CD4-positive, alpha-beta memory T cell (primary cell): ENCODE results near the gene SPEN. TPM values are rescaled to one million over a fixed set of nuclear protein-coding genes. Genes with fewer than 3 reads are reported as not detected.
"Not testable (repeated sequence)": the region's sequence is repeated elsewhere in the genome, so short reads cannot be mapped to it uniquely, and the experiment has no call there.

Experiments used
- CTCF ChIA-PET: fragments of 350-600 bp; sonication (Branson Sonifier 250); formaldehyde crosslinking; loops from one replicate; lab custom pipeline; 2021; ENCODE audit warnings: inconsistent platforms; ENCODE audit not compliant: partially characterized antibody; lab: Charles Lee
- POLR2A ChIA-PET: fragments of 350-600 bp; sonication (Branson Sonifier 250); formaldehyde crosslinking; loops from one replicate; lab custom pipeline; 2021; ENCODE audit not compliant: partially characterized antibody; lab: Charles Lee
- DNase-seq, 5 donors: peaks; one replicate each; pipeline versions ENCODE4 v3.0.0 to v3.0.0-alpha.2; 2020 to 2022; ENCODE audit warnings: mixed read lengths in 1 of 5
- H3K27ac ChIP-seq: one replicate; pipeline ENCODE4 v1.7.0; 2013; ENCODE audit warnings: low read depth, low read length
- H3K27me3 ChIP-seq: 2 replicates; pipeline ENCODE4 v1.7.0; 2013; ENCODE audit warnings: mild to moderate bottlenecking, low read length, moderate library complexity; ENCODE audit not compliant: insufficient read depth
- H3K36me3 ChIP-seq: 2 replicates; pipeline ENCODE4 v1.7.0; 2013; ENCODE audit warnings: mild to moderate bottlenecking, low read length, moderate library complexity; ENCODE audit not compliant: insufficient read depth
- H3K4me1 ChIP-seq: 2 replicates; pipeline ENCODE4 v1.7.0; 2013; ENCODE audit warnings: mild to moderate bottlenecking, low read length, moderate library complexity; ENCODE audit not compliant: insufficient read depth
- H3K4me3 ChIP-seq, 2 donors: one replicate each; pipeline ENCODE4 v1.7.0; 2013; ENCODE audit warnings: low read length in 2 of 2, mild to moderate bottlenecking in 1 of 2
- H3K9me3 ChIP-seq, 2 donors: one replicate each; pipeline ENCODE4 v1.7.0; 2013; ENCODE audit warnings: low read length in 2 of 2, control low read depth in 1 of 2; ENCODE audit not compliant: control insufficient read depth in 1 of 2
- H3K27ac Mint-ChIP-seq, 7 donors: one replicate each; pipeline ENCODE4 v1.8.0; 2020 to 2021; ENCODE audit warnings: mixed read lengths in 7 of 7, mild to moderate bottlenecking in 6 of 7, inconsistent platforms in 3 of 7, moderate library complexity in 3 of 7
- H3K27me3 Mint-ChIP-seq, 2 donors: one replicate each; pipeline ENCODE4 v1.8.0; 2020 to 2021; ENCODE audit warnings: mixed read lengths in 2 of 2
- H3K36me3 Mint-ChIP-seq, 2 donors: one replicate each; pipeline ENCODE4 v1.8.0; 2020 to 2021; ENCODE audit warnings: mixed read lengths in 2 of 2, inconsistent platforms in 1 of 2, mild to moderate bottlenecking in 1 of 2
- H3K4me1 Mint-ChIP-seq, 4 donors: one replicate each; pipeline ENCODE4 v1.8.0; 2020 to 2021; ENCODE audit warnings: mixed read lengths in 4 of 4, mild to moderate bottlenecking in 1 of 4
- H3K4me3 Mint-ChIP-seq, 8 donors: one replicate each; pipeline ENCODE4 v1.8.0; 2020 to 2021; ENCODE audit warnings: mixed read lengths in 8 of 8, mild to moderate bottlenecking in 7 of 8, moderate library complexity in 6 of 8, inconsistent platforms in 3 of 8
- H3K9me3 Mint-ChIP-seq, 8 donors: one replicate each; pipeline ENCODE4 v1.8.0; 2020 to 2021; ENCODE audit warnings: mixed read lengths in 8 of 8, mild to moderate bottlenecking in 5 of 8, inconsistent platforms in 3 of 8, moderate library complexity in 1 of 8
- intact Hi-C: fragments of 100-400 bp; cut with micrococcal nuclease; formaldehyde crosslinking; loops from one replicate; pipeline ENCODE4 v1.15.1; 2023
- polyA plus RNA-seq, 2 donors: library from polyadenylated mRNA; unstranded; fragments of 300-500 nt; fragmentation: Illumina TruSeq; gene quantifications; one replicate each; pipeline ENCODE4 v1.2.3, GENCODE V29; 2021
- total RNA-seq, 2 experiments: library from RNA; stranded (reverse); gene quantifications; one replicate each; pipeline ENCODE4 v1.2.3, GENCODE V29; 2021

The SPEN gene
- total and polyA plus RNA-seq, 4 experiments from 2014 or later, result 2.4 to 87.8 (median 62.4) TPM

DNA sequence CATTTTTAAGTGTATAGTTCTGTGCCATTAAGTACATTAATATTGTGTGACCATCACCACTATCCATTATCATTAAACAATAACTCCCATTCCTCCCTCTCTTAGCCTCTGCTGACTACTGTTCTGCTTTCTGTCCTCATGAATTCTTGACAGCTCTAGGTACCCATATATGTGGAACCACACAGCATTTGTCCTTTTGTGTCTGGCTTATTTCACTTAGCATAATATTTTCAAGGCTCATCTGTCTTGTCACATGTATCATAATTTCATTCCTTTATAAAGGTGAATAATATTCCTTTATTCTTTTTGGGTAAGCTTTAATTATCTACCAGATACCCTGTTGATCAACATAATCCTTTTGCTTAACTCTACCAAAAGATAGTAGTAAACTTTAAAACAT lies 47.7 kb downstream of the SPEN start:
- Mint-ChIP-seq H3K36me3 (peaks cover 21 to 31% of the 10 kb centered on the region in 2 donors), H3K27me3 (no peaks in the 10 kb centered on the region), H3K4me1 (peaks cover 31 to 48% (median 41%) of the 10 kb centered on the region in 4 donors), H3K27ac (no peak overlapping the region), H3K9me3 (peaks cover 0 to 2% (median 0%) of the 10 kb centered on the region in 8 donors), H3K4me3 (no peak overlapping the region)
- H3K27me3 ChIP-seq, result no peaks in the 10 kb centered on the region
- CTCF ChIA-PET, result interaction anchor here (0.6 kb wide), 1 partner anchor 986 kb away, joined by 3 read pairs; no protein-coding TSS in a partner anchor
- H3K4me1 ChIP-seq, result peaks cover 22% of the 10 kb centered on the region
- intact Hi-C loops, result no loop called here
- POLR2A ChIA-PET, result no interaction called here
- H3K27ac ChIP-seq, result no peak overlapping the region
- H3K36me3 ChIP-seq, result peaks cover 4% of the 10 kb centered on the region
- H3K4me3 ChIP-seq, result no peak overlapping the region
- DNase-seq, result no peak
- H3K9me3 ChIP-seq, result no peaks in the 10 kb centered on the region

DNA sequence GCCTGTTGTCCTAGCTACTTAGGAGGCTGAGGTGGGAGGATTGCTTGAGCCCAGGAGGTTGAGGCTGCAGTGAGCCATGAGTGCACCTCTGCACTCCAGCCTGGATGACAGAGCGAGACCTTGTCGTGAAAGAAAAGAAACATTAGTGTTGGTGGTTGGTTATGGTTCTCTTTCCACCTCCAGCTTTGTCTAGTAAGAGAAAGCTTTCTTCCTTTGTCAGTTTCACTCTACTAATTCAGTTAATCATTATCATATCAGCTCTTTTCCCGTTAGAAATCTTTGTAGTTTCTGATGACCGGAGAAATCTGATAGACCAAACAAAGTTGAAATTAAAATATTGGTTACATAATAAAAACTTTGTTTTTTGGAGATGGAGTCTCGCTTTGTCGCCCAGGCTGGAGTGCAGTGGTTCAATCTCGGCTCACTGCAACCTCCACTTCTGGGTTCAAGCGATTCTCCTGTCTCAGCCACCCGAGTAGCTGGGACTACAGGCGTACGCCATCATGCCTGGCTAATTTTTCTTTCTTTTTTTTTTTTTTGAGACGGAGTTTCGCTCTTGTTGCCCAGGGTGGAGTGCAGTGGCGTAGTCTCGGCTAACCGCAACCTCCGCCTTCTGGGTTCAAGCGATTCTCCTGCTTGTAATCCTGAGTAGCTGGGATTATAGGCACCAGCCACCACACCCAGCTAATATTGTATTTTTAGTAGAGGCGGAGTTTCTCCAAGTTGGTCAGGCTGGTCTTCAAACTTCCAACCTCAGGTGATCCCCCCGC lies 49.5 kb downstream of the SPEN start:
- H3K36me3 ChIP-seq, H3K9me3 Mint-ChIP-seq, DNase-seq, H3K27me3 Mint-ChIP-seq, H3K4me3 Mint-ChIP-seq, intact Hi-C loops, H3K4me3 ChIP-seq, H3K9me3 ChIP-seq, POLR2A ChIA-PET, H3K27me3 ChIP-seq, H3K27ac ChIP-seq: not testable (repeated sequence)
- CTCF ChIA-PET, result interaction anchor here (1.1 kb wide), 1 partner anchor 81 kb away, joined by 3 read pairs; no protein-coding TSS in a partner anchor
- Mint-ChIP-seq H3K36me3 (peaks cover 17 to 28% of the 10 kb centered on the region in 2 donors), H3K27ac (peak overlapping the region in 2 of 7 donors; percentile 64 to 79), H3K4me1 (peaks cover 32 to 49% (median 40%) of the 10 kb centered on the region in 4 donors)
- peaks cover 15% of the 10 kb centered on the region for H3K4me1 ChIP-seq

DNA sequence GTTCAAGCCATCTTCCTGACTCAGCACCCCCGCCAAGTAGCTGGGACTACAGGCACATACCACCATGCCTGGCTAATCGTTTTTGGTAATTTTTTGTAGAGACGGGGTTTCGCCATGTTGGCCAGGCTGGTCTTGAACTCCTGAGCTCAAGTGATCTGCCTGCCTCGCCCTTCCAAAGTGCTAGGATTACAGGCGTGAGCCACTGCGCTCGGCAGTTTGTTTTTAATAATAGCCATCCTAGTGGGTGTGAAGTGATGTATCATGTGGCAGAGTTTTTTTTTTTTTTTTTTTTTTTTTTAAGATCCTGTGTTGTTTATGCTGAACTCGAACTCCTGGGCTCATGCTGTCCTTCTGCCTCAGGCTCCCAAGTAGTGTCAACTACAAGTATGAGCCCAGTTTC lies 51.8 kb downstream of the SPEN start:
- DNase-seq, result no peak
- no peaks in the 10 kb centered on the region for H3K36me3 ChIP-seq
- H3K27me3 ChIP-seq, result no peaks in the 10 kb centered on the region
- no peak overlapping the region for H3K4me3 ChIP-seq
- CTCF ChIA-PET, result interaction anchor here (0.6 kb wide), 1 partner anchor 76 kb away, joined by 4 read pairs; no protein-coding TSS in a partner anchor
- Mint-ChIP-seq H3K36me3 (peaks cover 17 to 27% of the 10 kb centered on the region in 2 donors), H3K27ac (peak overlapping the region in 2 of 7 donors; percentile 54 to 65), H3K27me3 (no peaks in the 10 kb centered on the region), H3K9me3 (peaks cover 0 to 2% (median 0%) of the 10 kb centered on the region in 8 donors), H3K4me3 (no peak overlapping the region), H3K4me1 (peaks cover 34 to 46% (median 38%) of the 10 kb centered on the region in 4 donors)
- H3K9me3 ChIP-seq, result no peaks in the 10 kb centered on the region
- H3K27ac ChIP-seq, result no peak overlapping the region
- POLR2A ChIA-PET, result no interaction called here
- intact Hi-C loops, result no loop called here
- peaks cover 8% of the 10 kb centered on the region for H3K4me1 ChIP-seq

DNA sequence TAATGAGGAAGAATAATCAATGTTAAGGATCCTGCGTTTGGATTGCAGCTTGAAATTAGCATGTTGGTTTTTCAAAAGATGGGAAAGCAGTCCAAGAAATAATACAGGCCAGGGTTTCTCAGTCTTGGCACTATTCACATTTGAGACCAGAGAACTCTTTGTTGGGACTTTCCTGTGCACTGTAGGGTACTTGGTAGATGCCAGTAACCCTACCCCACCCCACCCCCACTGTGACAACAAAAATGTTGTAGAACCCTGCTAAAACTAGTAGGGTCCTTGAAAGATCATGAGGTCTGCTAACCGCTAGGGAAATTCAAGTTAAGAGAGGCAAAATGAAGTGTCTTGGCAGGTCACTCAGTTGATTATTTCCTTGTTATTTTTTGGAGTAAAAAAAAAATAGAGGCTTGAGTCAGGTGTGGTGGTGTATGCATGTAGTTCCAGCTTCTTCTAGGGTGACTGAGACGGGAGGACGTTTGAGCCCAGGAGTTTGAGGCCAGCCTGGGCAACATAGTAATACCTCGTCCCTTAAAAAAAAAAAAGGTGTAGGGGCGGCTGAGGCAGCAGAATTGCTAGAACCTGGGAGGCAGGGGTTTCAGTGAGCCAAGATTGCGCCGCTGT lies 53.3 kb downstream of the SPEN start:
- Histone ChIP-seq H3K27me3 (no peaks in the 10 kb centered on the region), H3K27ac (no peak overlapping the region), H3K36me3 (no peaks in the 10 kb centered on the region), H3K4me1 (peaks cover 8% of the 10 kb centered on the region), H3K4me3 (no peak overlapping the region), H3K9me3 (no peaks in the 10 kb centered on the region)
- POLR2A ChIA-PET, result interaction anchor here (0.7 kb wide), 1 partner anchor 324 kb away, joined by 3 read pairs; no protein-coding TSS in a partner anchor
- Mint-ChIP-seq H3K9me3 (peaks cover 0 to 2% (median 0%) of the 10 kb centered on the region in 8 donors), H3K27me3 (no peaks in the 10 kb centered on the region), H3K4me3 (no peak overlapping the region), H3K27ac (peak overlapping the region in 3 of 7 donors; percentile 27 to 65 (median 43)), H3K4me1 (peaks cover 31 to 40% (median 33%) of the 10 kb centered on the region in 4 donors), H3K36me3 (peaks cover 13 to 24% of the 10 kb centered on the region in 2 donors)
- CTCF ChIA-PET, result interaction anchor here (0.7 kb wide), 1 partner anchor 53 kb away, joined by 3 read pairs; no protein-coding TSS in a partner anchor
- DNase-seq, result no peak
- intact Hi-C loops, result no loop called here

DNA sequence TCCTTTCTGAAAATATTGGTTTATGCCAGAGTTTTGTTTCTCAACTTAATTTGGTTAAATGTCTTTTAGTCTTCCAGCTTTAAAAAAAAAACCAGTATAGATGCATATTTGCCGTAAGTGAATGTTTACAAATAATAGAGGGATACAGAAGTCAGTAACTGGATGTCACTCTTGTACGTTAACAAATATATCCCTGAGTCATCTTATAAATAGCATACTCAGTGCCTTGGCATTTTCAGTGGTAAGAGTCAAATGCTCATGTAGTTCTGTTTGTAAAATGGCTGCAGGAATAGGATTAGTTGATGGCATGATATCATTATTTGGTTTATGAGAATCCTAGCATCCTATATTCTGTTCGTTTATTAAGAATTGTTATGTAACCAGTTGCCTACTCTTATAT lies 55.4 kb downstream of the SPEN start:
- Mint-ChIP-seq H3K9me3 (peaks cover 0 to 2% (median 0%) of the 10 kb centered on the region in 8 donors), H3K36me3 (peaks cover 13 to 18% of the 10 kb centered on the region in 2 donors), H3K4me3 (no peak overlapping the region), H3K27me3 (no peaks in the 10 kb centered on the region), H3K27ac (peak overlapping the region in 2 of 7 donors; percentile 35 to 53), H3K4me1 (peaks cover 25 to 30% (median 25%) of the 10 kb centered on the region in 4 donors)
- DNase-seq, result no peak
- CTCF ChIA-PET, result no interaction called here
- intact Hi-C loops, result no loop called here
- Histone ChIP-seq H3K4me3 (no peak overlapping the region), H3K27me3 (no peaks in the 10 kb centered on the region), H3K4me1 (peaks cover 8% of the 10 kb centered on the region), H3K36me3 (no peaks in the 10 kb centered on the region), H3K27ac (no peak overlapping the region), H3K9me3 (no peaks in the 10 kb centered on the region)
- POLR2A ChIA-PET, result no interaction called here

DNA sequence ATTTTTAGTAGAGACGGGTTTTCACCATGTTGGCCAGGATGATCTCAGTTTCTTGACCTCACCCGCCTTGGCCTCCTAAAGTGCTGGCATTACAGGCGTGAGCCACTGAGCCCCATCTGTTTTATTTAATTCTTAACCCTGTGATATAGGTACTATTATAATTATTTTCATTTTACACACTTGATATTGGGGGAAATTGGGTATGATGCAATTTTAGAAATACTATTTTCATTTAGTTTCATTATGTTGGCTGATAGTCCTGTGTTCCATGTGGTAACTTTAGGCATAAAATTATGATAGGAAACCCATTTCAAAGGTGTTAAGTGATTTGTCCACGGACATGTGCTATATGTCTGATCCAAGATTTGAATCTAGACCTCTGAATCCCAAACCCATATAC lies 61.1 kb downstream of the SPEN start:
- peaks cover 20 to 34% of the 10 kb centered on the region in 2 donors for H3K36me3 Mint-ChIP-seq
- intact Hi-C loops, result no loop called here
- Histone ChIP-seq H3K36me3 (peaks cover 21% of the 10 kb centered on the region), H3K27me3 (no peaks in the 10 kb centered on the region), H3K27ac (no peak overlapping the region), H3K9me3 (no peaks in the 10 kb centered on the region), H3K4me3 (no peak overlapping the region), H3K4me1 (peaks cover under 1% of the 10 kb centered on the region)
- no peak for DNase-seq
- peaks cover under 1 to 6% (median 3%) of the 10 kb centered on the region in 4 donors for H3K4me1 Mint-ChIP-seq
- H3K27ac Mint-ChIP-seq, result no peak overlapping the region
- no peaks in the 10 kb centered on the region for H3K9me3 Mint-ChIP-seq
- H3K27me3 Mint-ChIP-seq, result no peaks in the 10 kb centered on the region
- ChIA-PET POLR2A (interaction anchor here (0.6 kb wide), 1 partner anchor 89 kb away, joined by 4 read pairs; no protein-coding TSS in a partner anchor), CTCF (no interaction called here)
- no peak overlapping the region for H3K4me3 Mint-ChIP-seq

DNA sequence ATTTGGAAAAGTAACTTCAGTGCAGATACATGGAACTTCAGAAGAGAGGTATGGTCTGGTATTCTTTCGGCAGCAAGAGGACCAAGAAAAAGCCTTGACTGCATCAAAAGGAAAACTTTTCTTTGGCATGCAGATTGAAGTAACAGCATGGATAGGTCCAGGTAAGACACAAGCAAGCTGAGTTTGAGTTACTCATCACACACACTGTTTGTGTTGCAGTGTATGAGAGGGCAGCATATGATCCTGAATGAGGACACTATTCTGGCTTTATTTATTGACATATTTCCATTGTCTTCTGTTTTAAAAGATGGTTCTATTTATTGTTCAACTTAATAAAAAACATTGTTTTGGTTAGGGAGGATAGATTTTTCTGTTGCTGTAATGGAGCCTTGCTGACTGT lies 63.6 kb downstream of the SPEN start:
- peak overlapping the region in 2 of 7 donors; percentile 45 to 60 for H3K27ac Mint-ChIP-seq
- Histone ChIP-seq H3K36me3 (peaks cover 21% of the 10 kb centered on the region), H3K27ac (no peak overlapping the region), H3K4me3 (no peak overlapping the region), H3K27me3 (no peaks in the 10 kb centered on the region), H3K9me3 (no peaks in the 10 kb centered on the region), H3K4me1 (peaks cover 9% of the 10 kb centered on the region)
- H3K4me1 Mint-ChIP-seq, result peaks cover 4 to 23% (median 8%) of the 10 kb centered on the region in 4 donors
- no peaks in the 10 kb centered on the region for H3K27me3 Mint-ChIP-seq
- H3K36me3 Mint-ChIP-seq, result peaks cover 32 to 51% of the 10 kb centered on the region in 2 donors
- DNase-seq, result no peak
- intact Hi-C loops, result no loop called here
- ChIA-PET POLR2A (interaction anchor here (0.6 to 3.3 kb wide), 2 partner anchors 63 to 96 kb away, joined by 4 to 10 read pairs; partner anchors contain the start of gene SPEN), CTCF (no interaction called here)
- H3K9me3 Mint-ChIP-seq, result no peaks in the 10 kb centered on the region
- H3K4me3 Mint-ChIP-seq, result no peak overlapping the region
